CD4-positive, alpha-beta T cell (primary cell): ENCODE results near the gene DGCR6L. TPM values are rescaled to one million over a fixed set of nuclear protein-coding genes. Genes with fewer than 3 reads are reported as not detected.

Experiments used
- ATAC-seq: fragments of 200-7000 bp; cut with Tn5 transposase; one replicate; pipeline ENCODE4 v1.10.0; 2022; ENCODE audit warnings: mild to moderate bottlenecking; ENCODE audit not compliant: poor library complexity
- CTCF ChIA-PET: fragments of 350-600 bp; sonication (Branson Sonifier 250); formaldehyde crosslinking; loops from one replicate; lab custom pipeline; 2021; ENCODE audit warnings: antibody characterized with exemption, inconsistent platforms; lab: Charles Lee
- POLR2A ChIA-PET: fragments of 350-600 bp; sonication (Branson Sonifier 250); formaldehyde crosslinking; loops from one replicate; lab custom pipeline; 2021; ENCODE audit warnings: antibody characterized with exemption, inconsistent platforms; lab: Charles Lee
- DNase-seq, 14 experiments: peaks; one replicate each; pipeline ENCODE4 v3.0.0-alpha.2; 2013 to 2020; ENCODE audit warnings: mixed read lengths in 2 of 14
- H3K27ac ChIP-seq, 2 donors: one replicate each; pipeline versions ENCODE4 v1.5.1 to v1.7.0; 2013; ENCODE audit warnings: low read length in 2 of 2, low read depth in 1 of 2, mild to moderate bottlenecking in 1 of 2
- H3K27me3 ChIP-seq, 2 experiments: 1 replicate in 1 of 2; 2 replicates in 1 of 2; pipeline versions ENCODE4 v1.6.1 to v1.7.0; 2013; ENCODE audit warnings: low read length in 2 of 2, control low read depth in 1 of 2, mild to moderate bottlenecking in 1 of 2, moderate library complexity in 1 of 2; ENCODE audit not compliant: insufficient read depth in 2 of 2, control insufficient read depth in 1 of 2
- H3K36me3 ChIP-seq: one replicate; pipeline ENCODE4 v1.6.1; 2013; ENCODE audit warnings: low read length, control low read depth; ENCODE audit not compliant: insufficient read depth
- H3K4me1 ChIP-seq: one replicate; pipeline ENCODE4 v1.6.1; 2013; ENCODE audit warnings: low read length, control low read depth; ENCODE audit not compliant: insufficient read depth
- H3K4me3 ChIP-seq: one replicate; pipeline ENCODE4 v1.5.1; 2013; ENCODE audit warnings: mild to moderate bottlenecking, low read length, moderate library complexity
- H3K9me3 ChIP-seq, 2 experiments: 1 replicate in 1 of 2; 2 replicates in 1 of 2; pipeline versions ENCODE4 v1.6.1 to v1.7.0; 2013; ENCODE audit warnings: low read length in 2 of 2, mild to moderate bottlenecking in 2 of 2, control low read depth in 1 of 2, moderate library complexity in 1 of 2; ENCODE audit not compliant: control insufficient read depth in 1 of 2, insufficient read depth in 1 of 2
- H3K27ac Mint-ChIP-seq: one replicate; pipeline ENCODE4 v1.8.0; 2020; ENCODE audit warnings: mixed read lengths
- H3K27me3 Mint-ChIP-seq: one replicate; pipeline ENCODE4 v1.8.0; 2021; ENCODE audit warnings: mixed read lengths
- H3K36me3 Mint-ChIP-seq: one replicate; pipeline ENCODE4 v1.8.0; 2021; ENCODE audit warnings: low read depth, mixed read lengths
- H3K4me1 Mint-ChIP-seq: one replicate; pipeline ENCODE4 v1.8.0; 2021; ENCODE audit warnings: low read depth, mixed read lengths
- H3K4me3 Mint-ChIP-seq: one replicate; pipeline ENCODE4 v1.8.0; 2020; ENCODE audit warnings: mild to moderate bottlenecking, mixed read lengths
- H3K9me3 Mint-ChIP-seq: one replicate; pipeline ENCODE4 v1.8.0; 2020; ENCODE audit warnings: mixed read lengths
- intact Hi-C, 2 experiments: fragments of 100-400 bp; cut with DNase I in 1 of 2; cut with micrococcal nuclease in 1 of 2; formaldehyde crosslinking; loops; one replicate each; pipeline versions ENCODE4 v1.15.1 to v1.9.0; 2023 to 2025; cut with DNase I, micrococcal nuclease
- total RNA-seq, 174 experiments: library from RNA in 2 of 174; stranded (reverse) in 2 of 174; gene quantifications; one replicate each; pipeline ENCODE4 v1.2.3 and lab custom pipeline; 2021 to 2026
- TF ChIP-seq, protein P1 (sequence below): fragments of 200-600 bp; IDR thresholded peaks from one replicate; pipeline ENCODE4 v1.8.0; 2022; ENCODE audit warnings: antibody characterized with exemption, mild to moderate bottlenecking

DGCR6L gene
- total RNA-seq, 2 experiments from 2014 or later: 29.1 to 31.2 TPM

DNA sequence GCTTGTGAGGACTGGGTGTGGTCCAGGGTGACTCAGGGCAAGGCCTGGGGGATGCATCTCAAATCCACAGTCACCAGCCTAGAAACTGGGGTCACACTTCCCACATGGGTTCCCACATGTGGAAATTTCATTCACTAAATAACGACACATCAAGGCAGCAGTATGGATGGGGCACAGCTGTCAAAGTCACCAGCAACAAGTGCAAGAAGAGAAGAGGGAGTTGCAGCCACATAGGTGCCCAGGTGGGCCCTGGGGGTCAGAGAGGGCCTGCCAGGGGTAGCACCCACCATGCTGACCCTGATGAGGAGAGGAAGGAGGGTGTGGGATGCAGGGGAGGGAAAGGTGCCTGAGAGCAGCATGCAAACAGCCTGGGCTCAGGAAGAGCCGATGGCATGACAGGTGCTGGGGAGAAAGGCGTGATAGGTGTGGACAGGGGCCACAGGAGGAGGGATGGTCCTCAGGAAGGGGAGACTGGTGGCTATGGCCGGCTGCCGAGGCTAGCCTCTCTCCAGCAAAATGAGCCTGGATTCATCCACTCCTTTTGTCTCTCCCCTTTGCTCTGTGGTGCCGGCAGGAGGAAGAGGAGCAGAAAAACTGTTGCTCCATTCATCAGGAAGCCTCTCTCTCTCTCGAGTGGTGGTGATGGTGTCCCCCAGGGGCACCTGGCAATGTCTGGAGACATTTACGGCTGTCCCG, 22.3 kb downstream of the DGCR6L start:
- Mint-ChIP-seq H3K9me3 (no peaks in the 10 kb centered on the region), H3K4me3 (peak overlapping the region; percentile 77), H3K27me3 (peaks cover 5% of the 10 kb centered on the region), H3K27ac (peak overlapping the region; percentile 72), H3K36me3 (no peaks in the 10 kb centered on the region), H3K4me1 (peaks cover 4% of the 10 kb centered on the region)
- Histone ChIP-seq H3K27ac (no peak overlapping the region), H3K4me1 (peaks cover 15% of the 10 kb centered on the region), H3K4me3 (no peak overlapping the region), H3K27me3 (no peaks in the 10 kb centered on the region), H3K9me3 (no peaks in the 10 kb centered on the region), H3K36me3 (no peaks in the 10 kb centered on the region)
- ChIA-PET POLR2A (no interaction called here), CTCF (no interaction called here)
- TF ChIP-seq, protein P1, sequence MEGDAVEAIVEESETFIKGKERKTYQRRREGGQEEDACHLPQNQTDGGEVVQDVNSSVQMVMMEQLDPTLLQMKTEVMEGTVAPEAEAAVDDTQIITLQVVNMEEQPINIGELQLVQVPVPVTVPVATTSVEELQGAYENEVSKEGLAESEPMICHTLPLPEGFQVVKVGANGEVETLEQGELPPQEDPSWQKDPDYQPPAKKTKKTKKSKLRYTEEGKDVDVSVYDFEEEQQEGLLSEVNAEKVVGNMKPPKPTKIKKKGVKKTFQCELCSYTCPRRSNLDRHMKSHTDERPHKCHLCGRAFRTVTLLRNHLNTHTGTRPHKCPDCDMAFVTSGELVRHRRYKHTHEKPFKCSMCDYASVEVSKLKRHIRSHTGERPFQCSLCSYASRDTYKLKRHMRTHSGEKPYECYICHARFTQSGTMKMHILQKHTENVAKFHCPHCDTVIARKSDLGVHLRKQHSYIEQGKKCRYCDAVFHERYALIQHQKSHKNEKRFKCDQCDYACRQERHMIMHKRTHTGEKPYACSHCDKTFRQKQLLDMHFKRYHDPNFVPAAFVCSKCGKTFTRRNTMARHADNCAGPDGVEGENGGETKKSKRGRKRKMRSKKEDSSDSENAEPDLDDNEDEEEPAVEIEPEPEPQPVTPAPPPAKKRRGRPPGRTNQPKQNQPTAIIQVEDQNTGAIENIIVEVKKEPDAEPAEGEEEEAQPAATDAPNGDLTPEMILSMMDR: no peak
- no peak for ATAC-seq
- intact Hi-C loops: loop anchor here (2.0 to 5.0 kb wide), 4 partner anchors 21 to 95 kb away; partner anchors contain the start of genes DGCR6L (in 1 of the 2) and ZNF74 (in 1 of the 2)
- no peak for DNase-seq

DNA sequence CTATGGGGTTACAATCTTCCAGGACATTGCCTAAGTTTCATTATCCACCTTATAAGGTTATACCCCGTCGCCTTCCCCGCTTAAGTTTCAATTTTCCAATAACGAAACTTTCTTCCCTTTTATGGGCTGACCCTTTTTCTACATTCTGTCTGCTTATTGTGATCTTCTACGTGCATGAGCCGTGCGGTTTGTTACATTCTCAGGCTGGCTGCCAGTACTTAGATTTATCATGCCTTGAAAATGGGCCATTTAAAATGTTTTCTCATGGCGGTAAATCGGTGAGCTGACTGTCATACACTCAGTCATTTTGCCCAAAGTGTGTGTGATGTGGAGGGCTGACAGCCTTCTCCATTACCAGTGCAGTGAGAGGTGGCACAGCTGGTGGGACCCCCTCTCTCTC, 23.3 kb downstream of the DGCR6L start:
- Mint-ChIP-seq H3K36me3 (no peaks in the 10 kb centered on the region), H3K9me3 (no peaks in the 10 kb centered on the region), H3K27ac (no peak overlapping the region), H3K4me1 (peaks cover 4% of the 10 kb centered on the region), H3K27me3 (peaks cover 4% of the 10 kb centered on the region), H3K4me3 (peak overlapping the region; percentile 1)
- POLR2A ChIA-PET: no interaction called here
- no peaks in the 10 kb centered on the region for H3K27me3 ChIP-seq
- no peak overlapping the region for H3K4me3 ChIP-seq
- intact Hi-C loops: loop anchor here in 1 of 2 experiments (5.0 kb wide), 1 partner anchor 96 kb away; the partner anchor contains the start of gene ZNF74
- TF ChIP-seq, protein P1: no peak
- peaks cover 15% of the 10 kb centered on the region for H3K4me1 ChIP-seq
- ATAC-seq (no peak), DNase-seq (no peak)
- CTCF ChIA-PET: no interaction called here
- no peaks in the 10 kb centered on the region for H3K36me3 ChIP-seq
- no peaks in the 10 kb centered on the region for H3K9me3 ChIP-seq
- no peak overlapping the region for H3K27ac ChIP-seq

DNA sequence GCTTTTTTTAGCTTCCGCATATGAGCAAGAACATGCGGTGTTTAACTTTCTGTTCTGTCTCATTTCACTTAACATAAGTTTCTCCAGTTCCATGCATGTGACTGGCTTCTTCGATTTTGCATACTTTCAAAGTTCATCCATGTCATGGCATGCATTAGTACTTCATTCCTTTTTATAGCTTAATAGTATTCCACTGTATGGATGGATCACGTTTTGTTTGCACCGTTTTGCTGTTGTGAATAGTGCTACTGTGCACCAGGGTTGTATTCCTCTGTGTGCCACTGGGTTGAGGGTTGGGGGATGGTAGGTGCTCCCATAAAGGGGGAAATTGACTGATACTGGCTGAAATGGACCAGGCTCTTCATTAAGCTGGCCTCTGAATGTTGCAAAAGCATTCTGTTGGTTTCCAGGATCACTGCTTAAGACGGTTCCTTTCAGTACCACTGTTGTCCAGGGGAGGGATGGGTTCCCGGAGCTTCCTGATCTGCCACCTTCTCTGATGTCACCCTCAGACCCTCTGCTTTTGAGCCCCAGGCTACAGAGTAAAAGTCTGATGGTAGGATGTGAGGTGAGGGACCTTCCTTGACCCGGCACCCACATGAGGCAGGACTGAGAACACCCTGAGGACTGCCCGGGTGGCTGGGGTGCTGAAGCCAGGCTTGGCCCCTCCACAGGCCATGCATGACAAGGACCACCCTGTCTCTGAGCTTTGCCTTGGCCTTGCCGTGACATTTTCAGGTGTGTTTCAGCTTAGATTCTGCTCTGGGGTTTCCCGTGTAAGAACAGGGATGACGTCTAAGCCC, 24.4 kb downstream of the DGCR6L start:
- Mint-ChIP-seq H3K36me3 (no peaks in the 10 kb centered on the region), H3K4me3 (no peak overlapping the region), H3K27me3 (no peaks in the 10 kb centered on the region), H3K9me3 (no peaks in the 10 kb centered on the region), H3K4me1 (peaks cover 4% of the 10 kb centered on the region), H3K27ac (no peak overlapping the region)
- Histone ChIP-seq H3K9me3 (no peaks in the 10 kb centered on the region), H3K27ac (no peak overlapping the region), H3K4me3 (no peak overlapping the region), H3K36me3 (no peaks in the 10 kb centered on the region), H3K27me3 (no peaks in the 10 kb centered on the region), H3K4me1 (peaks cover 14% of the 10 kb centered on the region)
- no peak for DNase-seq
- no peak for ATAC-seq
- ChIA-PET POLR2A (no interaction called here), CTCF (no interaction called here)
- intact Hi-C loops: loop anchor here in 1 of 2 experiments (5.0 kb wide), 1 partner anchor 97 kb away; the partner anchor contains the start of gene ZNF74
- TF ChIP-seq, protein P1: no peak
